Cardiac ventricle fibroblast (primary cell): Measurements from ENCODE around the gene MRPL57. TPM values are rescaled to one million over a fixed set of nuclear protein-coding genes. Genes with fewer than 3 reads are reported as not detected.

Source experiments
- total RNA-seq: library from RNA; depleted of rRNA; stranded (reverse); fragments of >200 nt; gene quantifications from 2 replicates; pipeline ENCODE4 v1.2.3, GENCODE V29; 2015

Gene MRPL57
- total RNA-seq, result 19.1 and 19.3 TPM in 2 replicates

DNA sequence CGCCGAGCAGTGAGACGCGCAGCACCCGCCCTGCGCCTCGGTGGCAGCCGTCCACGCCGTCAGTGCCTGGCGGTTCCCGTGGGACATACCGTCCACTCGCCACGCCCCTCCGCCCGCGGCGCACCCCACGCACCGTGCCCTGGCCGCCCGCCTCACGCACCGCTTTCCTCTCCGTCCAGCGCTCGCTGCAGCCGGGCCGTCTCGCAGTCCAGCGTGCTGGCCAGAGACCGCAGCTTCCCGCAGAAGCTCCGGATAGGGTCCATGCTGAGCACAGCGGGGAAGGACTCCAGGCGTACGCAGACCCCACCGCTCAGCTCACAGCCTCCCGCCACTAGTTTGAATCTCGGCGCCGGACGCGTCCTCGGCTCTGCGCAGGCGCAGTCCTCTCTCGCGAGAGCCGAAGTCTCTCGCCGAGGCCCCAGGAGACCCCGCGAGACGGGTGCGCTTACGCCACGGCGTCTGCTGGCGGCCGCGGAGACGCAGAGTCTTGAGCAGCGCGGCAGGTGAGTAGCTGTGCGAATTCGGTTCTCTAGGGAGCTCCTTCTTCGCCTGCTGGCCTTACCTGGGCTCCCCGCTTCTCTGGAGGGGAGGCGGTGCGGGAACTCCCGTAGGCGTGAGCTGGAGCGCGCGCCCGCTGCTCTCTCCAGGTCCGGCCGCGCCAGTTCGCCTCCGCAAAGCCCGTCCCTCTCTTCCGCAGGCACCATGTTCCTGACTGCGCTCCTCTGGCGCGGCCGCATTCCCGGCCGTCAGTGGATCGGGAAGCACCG is at the start of gene MRPL57, which contains the start of gene SKA3:
Gene MRPL57, plus strand, starts transcription at position 444 of the 767 bp plus-strand sequence. Its CDS starts 259 bp downstream, at position 703.
Gene SKA3, minus strand, starts transcription at position 338 of the 767 bp plus-strand sequence. Its CDS starts 75 bp downstream, at position 263.

Other genes with a start within 250 kb of the MRPL57 start
- gene LATS2, start 115.1 kb upstream of the MRPL57 start, total RNA-seq, result 29.1 and 29.4 TPM in 2 replicates
- 45.1 and 48.6 TPM in 2 replicates for gene SAP18, start 36.5 kb upstream of the MRPL57 start, total RNA-seq
- gene SKA3, start 106 bp upstream of the MRPL57 start, total RNA-seq, result 2.8 and 4.6 TPM in 2 replicates